Fibroblast of lung (primary cell): ENCODE measurements around the gene NUDCD3.

Source experiments
- EZH2 ChIP-seq: IDR thresholded peaks from 2 replicates; pipeline ENCODE4 v1.5.1; 2012; ENCODE audit warnings: low read length, control low read depth, mild to moderate bottlenecking; ENCODE audit errors: missing control alignments
- TF ChIP-seq, protein P1 (sequence below), 2 donors: IDR thresholded peaks in 1 of 2; conservative IDR thresholded peaks in 1 of 2; 1 replicate in 1 of 2; 2 replicates in 1 of 2; pipeline ENCODE4 v1.5.1; 2011 to 2012; ENCODE audit warnings: low read length in 2 of 2, control low read depth in 1 of 2, inconsistent platforms in 1 of 2, low read depth in 1 of 2, mild to moderate bottlenecking in 1 of 2

DNA sequence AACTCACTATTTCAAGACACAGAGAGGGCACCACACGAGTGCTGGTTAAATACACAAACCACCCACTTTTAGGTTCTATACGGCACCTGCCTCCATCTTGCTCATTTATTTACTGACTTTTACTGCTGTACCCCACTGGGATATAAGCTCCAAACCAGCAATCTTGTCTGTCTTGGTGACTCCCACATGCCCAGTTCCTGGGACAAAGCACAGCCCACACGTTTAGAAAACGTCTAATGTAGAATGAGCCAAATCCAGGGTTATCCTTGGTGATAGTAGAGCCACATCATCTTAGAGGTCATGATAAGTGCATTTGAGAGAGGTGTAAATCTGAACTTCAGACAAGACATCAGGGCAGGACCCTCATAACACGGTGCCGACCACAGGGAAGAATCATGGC is 73.5 kb downstream of the NUDCD3 start:
- TF ChIP-seq, protein P1, sequence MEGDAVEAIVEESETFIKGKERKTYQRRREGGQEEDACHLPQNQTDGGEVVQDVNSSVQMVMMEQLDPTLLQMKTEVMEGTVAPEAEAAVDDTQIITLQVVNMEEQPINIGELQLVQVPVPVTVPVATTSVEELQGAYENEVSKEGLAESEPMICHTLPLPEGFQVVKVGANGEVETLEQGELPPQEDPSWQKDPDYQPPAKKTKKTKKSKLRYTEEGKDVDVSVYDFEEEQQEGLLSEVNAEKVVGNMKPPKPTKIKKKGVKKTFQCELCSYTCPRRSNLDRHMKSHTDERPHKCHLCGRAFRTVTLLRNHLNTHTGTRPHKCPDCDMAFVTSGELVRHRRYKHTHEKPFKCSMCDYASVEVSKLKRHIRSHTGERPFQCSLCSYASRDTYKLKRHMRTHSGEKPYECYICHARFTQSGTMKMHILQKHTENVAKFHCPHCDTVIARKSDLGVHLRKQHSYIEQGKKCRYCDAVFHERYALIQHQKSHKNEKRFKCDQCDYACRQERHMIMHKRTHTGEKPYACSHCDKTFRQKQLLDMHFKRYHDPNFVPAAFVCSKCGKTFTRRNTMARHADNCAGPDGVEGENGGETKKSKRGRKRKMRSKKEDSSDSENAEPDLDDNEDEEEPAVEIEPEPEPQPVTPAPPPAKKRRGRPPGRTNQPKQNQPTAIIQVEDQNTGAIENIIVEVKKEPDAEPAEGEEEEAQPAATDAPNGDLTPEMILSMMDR (conservative IDR thresholded peaks at IDR 0.05 in 1 of 2, IDR thresholded peaks at IDR 0.05 in 1 of 2; ENCODE audit: low read depth in 1 of 2, low read length in 2 of 2) = no peak
- TF ChIP-seq EZH2 = no peak
